H1 (cell line): ENCODE data around the gene TLE4. TPM values are rescaled to one million over a fixed set of nuclear protein-coding genes. Genes with fewer than 3 reads are reported as not detected.

Experiments used
- CHD2 ChIP-seq: IDR thresholded peaks from 2 replicates; pipeline ENCODE4 v1.6.1; 2012; ENCODE audit warnings: low read length, improper control_type of control experiment
- JUN ChIP-seq: IDR thresholded peaks from 2 replicates; pipeline ENCODE4 v1.6.1; 2011; ENCODE audit warnings: low read depth, mild to moderate bottlenecking, improper control_type of control experiment, low read length
- PHF8 ChIP-seq: fragments of 200-600 bp; sonication (generic); conservative IDR thresholded peaks from 2 replicates; pipeline ENCODE4 v1.7.1; 2012; ENCODE audit warnings: low read depth, mild to moderate bottlenecking, inconsistent platforms, low read length, moderate library complexity
- RXRA ChIP-seq: IDR thresholded peaks from 2 replicates; pipeline ENCODE4 v1.6.1; 2011; ENCODE audit warnings: low read depth, mild to moderate bottlenecking, low read length, moderate library complexity; ENCODE audit not compliant: insufficient read depth
- SAP30 ChIP-seq: fragments of 300-600 bp; sonication (generic); IDR thresholded peaks from 2 replicates; pipeline ENCODE4 v1.7.1; 2012; ENCODE audit warnings: low read length, moderate library complexity, mild to moderate bottlenecking, inconsistent platforms; ENCODE audit not compliant: insufficient read depth, insufficient replicate concordance
- TCF12 ChIP-seq: IDR thresholded peaks from 2 replicates; pipeline ENCODE4 v1.6.1; 2011; ENCODE audit warnings: low read depth, mild to moderate bottlenecking, low read length
- ZNF274 ChIP-seq: IDR thresholded peaks from 2 replicates; pipeline ENCODE4 v1.7.0; 2012; ENCODE audit warnings: low read length, borderline replicate concordance; ENCODE audit errors: extremely low read depth
- polyA plus RNA-seq, 7 experiments: library from polyadenylated mRNA; depleted of rRNA in 3 of 7; stranded (reverse) in 5 of 7; unstranded in 2 of 7; fragments of >200 nt in 5 of 7; fragments of 200-250 nt in 2 of 7; gene quantifications; 1 replicate in 5 of 7; 2 replicates in 1 of 7; 4 replicates in 1 of 7; pipeline versions ENCODE4 v1.2.1 to v1.2.3, GENCODE V29; 2011 to 2013; ENCODE audit warnings: missing spikeins in 2 of 7, mixed read lengths in 2 of 7
- total RNA-seq: library from RNA; stranded (reverse); fragmentation: NEBNext Ultra II Directional; extraction: Animal tissue kit (Norgen Biotek cat#: 25700); gene quantifications from 2 replicates; pipeline ENCODE4 v1.2.1, GENCODE V29; 2021
- TF ChIP-seq, protein P1 (sequence below): IDR thresholded peaks from 2 replicates; pipeline ENCODE4 v1.6.1; 2012; ENCODE audit warnings: inconsistent platforms
- TF ChIP-seq, protein P2 (sequence below): IDR thresholded peaks from 2 replicates; pipeline ENCODE4 v1.6.1; 2011; ENCODE audit warnings: low read depth, mild to moderate bottlenecking, low read length; ENCODE audit not compliant: insufficient read depth

Gene TLE4
- total and polyA plus RNA-seq, 2 of the 8 experiments (the other 6 are each of a cell fraction or from before 2014, with no cell fraction given) = 32.4 to 36.9 TPM

DNA sequence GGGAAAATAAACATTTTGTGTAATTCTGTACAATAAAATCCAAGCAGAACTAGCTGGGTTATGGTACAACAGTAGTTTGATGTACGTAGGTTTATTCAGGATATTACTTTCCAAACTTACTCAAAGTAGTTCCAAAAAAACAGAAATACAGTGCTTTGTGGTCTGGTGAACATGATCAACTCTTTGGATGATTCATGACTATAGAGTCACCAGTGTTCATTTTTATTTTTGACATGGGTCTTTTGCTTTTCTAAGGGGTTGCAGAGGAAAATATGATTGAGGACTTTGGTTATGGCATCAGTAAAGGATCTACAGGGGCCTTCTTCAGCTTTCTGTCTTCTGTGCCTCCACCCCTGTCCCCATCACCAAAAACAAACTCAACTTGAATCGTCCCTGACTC is 127.2 kb downstream of the TLE4 start (continued):
- TF ChIP-seq PHF8 (no peak), SAP30 (no peak), RXRA (no peak), TCF12 (no peak), CHD2 (no peak), JUN (no peak), ZNF274 (no peak)
- TF ChIP-seq, protein P1, sequence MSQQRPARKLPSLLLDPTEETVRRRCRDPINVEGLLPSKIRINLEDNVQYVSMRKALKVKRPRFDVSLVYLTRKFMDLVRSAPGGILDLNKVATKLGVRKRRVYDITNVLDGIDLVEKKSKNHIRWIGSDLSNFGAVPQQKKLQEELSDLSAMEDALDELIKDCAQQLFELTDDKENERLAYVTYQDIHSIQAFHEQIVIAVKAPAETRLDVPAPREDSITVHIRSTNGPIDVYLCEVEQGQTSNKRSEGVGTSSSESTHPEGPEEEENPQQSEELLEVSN = no peak
- TF ChIP-seq, protein P2, sequence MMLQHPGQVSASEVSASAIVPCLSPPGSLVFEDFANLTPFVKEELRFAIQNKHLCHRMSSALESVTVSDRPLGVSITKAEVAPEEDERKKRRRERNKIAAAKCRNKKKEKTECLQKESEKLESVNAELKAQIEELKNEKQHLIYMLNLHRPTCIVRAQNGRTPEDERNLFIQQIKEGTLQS = no peak
